RPMI7951 (cell line): ENCODE results near the gene ZNF37A. TPM values are rescaled to one million over a fixed set of nuclear protein-coding genes. Genes with fewer than 3 reads are reported as not detected.
A peak's percentile ranks its signal among the peaks of the same experiment; 100 is the strongest.

ENCODE experiments used
- DNase-seq: peaks from one replicate; pipeline ENCODE4 v3.0.0-alpha.2; 2012; ENCODE audit warnings: low read depth
- total RNA-seq: library from RNA; depleted of rRNA; stranded (reverse); fragments of >200 nt; shearing (Covaris generic); gene quantifications from 2 replicates; pipeline ENCODE4 v1.2.3, GENCODE V29; 2014; rRNA removed

ZNF37A gene
- total RNA-seq, 1 experiment from 2014 or later = 8.1 TPM

- peak; percentile 3 for DNase-seq
These were observed 53.5 kb downstream of the ZNF37A start for GRCh38 chr10:38147686-38148085.

- DNase-seq = peak; percentile 61
These were observed 56.8 kb downstream of the ZNF37A start for GRCh38 chr10:38150891-38151463.

DNA sequence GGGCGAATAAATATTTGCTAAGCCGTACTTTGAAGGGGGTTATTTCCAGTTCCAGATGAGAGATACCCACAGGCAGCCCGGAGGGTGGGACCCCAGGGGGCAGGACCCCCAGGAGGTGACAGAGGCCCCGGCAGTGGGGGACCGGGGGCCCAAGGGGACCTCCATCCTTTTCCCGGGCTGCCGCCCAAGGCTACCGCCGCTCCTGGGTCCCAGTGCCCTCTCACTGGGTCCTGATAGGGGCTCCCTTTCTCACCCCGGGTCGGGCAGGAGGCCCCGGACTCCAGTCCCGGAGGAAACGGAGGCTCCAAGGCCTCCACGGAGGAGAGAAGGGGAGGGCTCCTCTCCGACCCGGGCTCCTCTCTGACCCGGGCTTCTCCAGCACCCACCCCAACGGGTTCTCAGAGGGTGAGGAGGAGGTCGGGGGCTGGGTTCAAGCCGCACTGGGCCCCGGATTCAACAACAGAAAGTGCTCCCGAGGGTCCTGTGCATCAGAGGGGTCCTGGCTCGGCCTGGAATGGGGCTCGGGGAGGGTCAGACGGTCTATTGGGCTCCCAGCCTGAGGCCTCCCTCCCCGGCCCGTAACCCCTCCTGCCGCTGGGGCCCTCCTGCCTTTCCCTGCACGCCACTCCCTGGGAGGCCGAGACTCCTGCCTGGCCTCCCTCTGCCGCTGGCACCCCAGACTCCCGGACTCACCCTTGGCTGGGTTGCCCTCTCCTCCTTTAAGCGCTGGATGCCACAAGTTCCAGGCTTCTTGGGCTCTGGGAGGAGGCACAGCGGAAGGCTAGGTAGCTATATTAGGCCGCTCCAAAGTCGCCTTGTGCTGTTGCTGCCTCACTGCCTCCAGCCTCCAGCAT is 62.5 kb downstream of the ZNF37A start:
- DNase-seq = peak; percentile 10

DNA sequence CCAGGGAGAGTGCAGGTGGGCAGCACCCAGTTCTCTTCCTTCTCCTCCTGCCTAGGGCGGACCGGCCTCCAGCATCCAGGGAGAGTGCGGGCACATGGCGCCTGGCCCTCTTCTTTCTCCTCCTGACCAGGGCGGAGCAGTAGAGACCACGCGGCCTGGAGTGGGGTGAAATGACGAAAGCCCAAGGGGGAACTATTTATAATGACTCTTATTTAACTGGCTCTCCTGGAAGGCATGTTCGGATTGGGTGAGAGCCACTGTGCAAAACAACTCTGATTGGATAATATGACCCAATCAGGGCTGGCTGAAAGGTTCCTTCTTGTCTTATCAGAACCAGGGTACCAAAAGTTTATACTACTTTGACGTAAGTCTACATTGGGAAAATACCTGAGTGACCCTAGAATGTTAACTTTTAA is 63.1 kb downstream of the ZNF37A start:
- peak; percentile 56 for DNase-seq

DNA sequence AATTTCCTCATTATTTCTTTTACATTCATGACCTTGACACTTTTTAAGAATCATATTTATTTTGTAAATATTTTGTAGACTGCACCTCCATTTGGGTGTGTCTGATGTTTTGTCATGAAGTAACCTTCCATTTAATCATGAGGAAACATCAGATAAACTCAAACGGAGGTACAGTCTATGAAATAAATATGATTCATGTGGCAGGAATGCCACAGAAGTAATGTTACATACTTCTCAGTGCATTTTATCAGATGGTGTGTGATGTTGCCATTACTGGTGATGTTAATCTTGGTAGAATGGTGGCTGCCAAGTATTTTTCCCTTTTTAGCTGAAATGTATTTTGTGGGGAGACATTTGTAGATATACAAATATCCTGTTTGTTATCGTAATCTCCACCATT is 64.9 kb downstream of the ZNF37A start:
- peak; percentile 24 for DNase-seq

- no peak for DNase-seq
These were observed 69.5 kb downstream of the ZNF37A start for GRCh38 chr10:38163617-38164016.

DNA sequence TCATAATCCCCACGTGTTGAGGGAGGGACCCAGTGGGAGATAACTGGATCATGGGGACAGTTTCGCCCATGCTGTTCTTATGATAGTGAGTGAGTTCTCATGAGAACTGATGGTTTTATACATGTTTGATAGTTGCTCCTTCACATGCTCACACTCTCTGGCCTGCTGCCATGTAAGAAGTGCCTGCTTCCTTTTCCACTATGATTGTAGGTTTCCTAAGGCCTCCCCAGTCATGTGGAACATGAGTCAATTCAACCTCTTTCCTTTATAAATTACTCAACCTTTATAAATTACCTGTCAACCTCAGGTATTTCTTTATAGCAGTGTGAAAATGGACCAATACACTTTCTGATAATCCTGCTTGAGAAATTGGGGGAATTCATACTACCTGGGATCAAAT is 80.2 kb downstream of the ZNF37A start:
- DNase-seq = no peak

- no peak for DNase-seq
These were observed 90.3 kb downstream of the ZNF37A start for GRCh38 chr10:38184477-38184876.

Other genes with a start within 250 kb of the ZNF37A start
- 5.9 and 6.9 TPM in 2 replicates for gene ZNF248, start 236.7 kb upstream of the ZNF37A start, total RNA-seq
- 5.9 and 6.8 TPM in 2 replicates for gene ZNF25, start 117.7 kb upstream of the ZNF37A start, total RNA-seq
- 7.3 and 7.7 TPM in 2 replicates for gene ZNF33A, start 83.7 kb upstream of the ZNF37A start, total RNA-seq